HepG2 (cell line): ENCODE measurements around the gene NYAP2. TPM values are rescaled to one million over a fixed set of nuclear protein-coding genes. Genes with fewer than 3 reads are reported as not detected.
A peak's percentile ranks its signal among the peaks of the same experiment; 100 is the strongest.

Experiments used
- ARID3A ChIP-seq: IDR thresholded peaks from 2 replicates; pipeline ENCODE4 v1.6.1; 2012; ENCODE audit warnings: low read depth, low read length, improper control_type of control experiment
- ATAD3A ChIP-seq: sonication (generic); formaldehyde crosslinking; IDR thresholded peaks from 2 replicates; pipeline ENCODE4 v1.4.0; 2020; ENCODE audit warnings: missing genetic modification reagents
- FOSL1 ChIP-seq: sonication (generic); formaldehyde crosslinking; IDR thresholded peaks from 2 replicates; pipeline ENCODE4 v1.9.0; 2021; ENCODE audit warnings: missing genetic modification reagents, borderline replicate concordance
- GABPA ChIP-seq, 2 experiments: IDR thresholded peaks; 2 replicates each; pipeline ENCODE4 v1.6.1; 2011 to 2016; ENCODE audit warnings: low read depth in 2 of 2, low read length in 1 of 2, missing biosample characterization in 1 of 2, missing genetic modification characterization in 1 of 2
- GTF2F1 ChIP-seq: fragments of 150-350 bp; IDR thresholded peaks from 2 replicates; pipeline ENCODE4 v1.6.1; 2014; ENCODE audit warnings: low read length
- ISL2 ChIP-seq: sonication (generic); formaldehyde crosslinking; IDR thresholded peaks from 2 replicates; pipeline ENCODE4 v1.5.0; 2020; ENCODE audit warnings: missing genetic modification reagents
- KDM1A ChIP-seq: IDR thresholded peaks from 2 replicates; pipeline ENCODE4 v1.6.1; 2016; ENCODE audit warnings: missing compliant biosample characterization
- MAFF ChIP-seq: IDR thresholded peaks from 2 replicates; pipeline ENCODE4 v1.6.1; 2011; ENCODE audit warnings: low read depth, low read length, improper control_type of control experiment
- RAD21 ChIP-seq: fragments of 450-650 bp; formaldehyde crosslinking; IDR thresholded peaks from 2 replicates; pipeline ENCODE4 v1.5.0; 2020; ENCODE audit warnings: mild to moderate bottlenecking
- SMC3 ChIP-seq: IDR thresholded peaks from 2 replicates; pipeline ENCODE4 v1.6.1; 2011; ENCODE audit warnings: low read length, improper control_type of control experiment
- SOX13 ChIP-seq, 3 experiments: fragments of 450-650 bp in 1 of 3; sonication (generic) in 1 of 3; formaldehyde crosslinking in 1 of 3; IDR thresholded peaks in 2 of 3; conservative IDR thresholded peaks in 1 of 3; 2 replicates each; pipeline versions ENCODE4 v1.5.0 to v1.6.1; 2016 to 2020; ENCODE audit warnings: antibody characterized with exemption in 1 of 3, mild to moderate bottlenecking in 1 of 3, missing compliant biosample characterization in 1 of 3, missing genetic modification reagents in 1 of 3, moderate library complexity in 1 of 3
- TGIF2 ChIP-seq: IDR thresholded peaks from 2 replicates; pipeline ENCODE4 v1.6.1; 2016; ENCODE audit warnings: control low read depth, missing compliant biosample characterization
- ZNF138 ChIP-seq: sonication (generic); formaldehyde crosslinking; IDR thresholded peaks from 2 replicates; pipeline ENCODE4 v1.5.0; 2020; ENCODE audit warnings: mild to moderate bottlenecking, low read depth, missing genetic modification reagents
- ZNF724P ChIP-seq: sonication (generic); formaldehyde crosslinking; IDR thresholded peaks from 2 replicates; pipeline ENCODE4 v1.8.0; 2022; ENCODE audit warnings: missing genetic modification reagents, borderline replicate concordance
- ZNF766 ChIP-seq: sonication (generic); formaldehyde crosslinking; IDR thresholded peaks from 2 replicates; pipeline ENCODE4 v1.5.0; 2020; ENCODE audit warnings: missing genetic modification reagents, borderline replicate concordance
- ZNF816 ChIP-seq: sonication (generic); formaldehyde crosslinking; IDR thresholded peaks from 2 replicates; pipeline ENCODE4 v1.8.0; 2022; ENCODE audit warnings: missing genetic modification reagents, mild to moderate bottlenecking, borderline replicate concordance
- ZNF83 ChIP-seq: sonication (generic); formaldehyde crosslinking; IDR thresholded peaks from 2 replicates; pipeline ENCODE4 v1.4.0; 2020; ENCODE audit warnings: missing genetic modification reagents, mild to moderate bottlenecking, borderline replicate concordance
- polyA plus RNA-seq, 8 experiments: library from polyadenylated mRNA; depleted of rRNA in 3 of 8; stranded (reverse) in 7 of 8; unstranded in 1 of 8; fragments of >200 nt; fragmentation: Illumina TruSeq in 4 of 8; extraction: Trizol in 4 of 8; gene quantifications; 2 replicates each; pipeline versions ENCODE4 v1.2.1 to v1.2.3, GENCODE V29; 2011 to 2016; ENCODE audit warnings: low read depth in 4 of 8, missing spikeins in 1 of 8, mixed read lengths in 1 of 8; ENCODE audit not compliant: insufficient read depth in 1 of 8
- total RNA-seq, 5 experiments: library from RNA; depleted of rRNA; stranded (reverse); fragments of >200 nt; fragmentation: Illumina TruSeq; extraction: Trizol; gene quantifications; 2 replicates each; pipeline ENCODE4 v1.2.3, GENCODE V29; 2016; ENCODE audit warnings: low read depth in 1 of 5
- TF ChIP-seq, protein P1 (sequence below): IDR thresholded peaks from 2 replicates; pipeline ENCODE4 v1.4.0; 2020; ENCODE audit warnings: mild to moderate bottlenecking, missing genetic modification reagents
- TF ChIP-seq, protein P2 (sequence below): sonication (generic); formaldehyde crosslinking; IDR thresholded peaks from 2 replicates; pipeline ENCODE4 v1.4.0; 2020; ENCODE audit warnings: mild to moderate bottlenecking, missing genetic modification reagents

The NYAP2 gene
- total and polyA plus RNA-seq, 2 of the 13 experiments (the other 11 are each of a cell fraction or from before 2014, with no cell fraction given): not detected

- TF ChIP-seq, protein P1, sequence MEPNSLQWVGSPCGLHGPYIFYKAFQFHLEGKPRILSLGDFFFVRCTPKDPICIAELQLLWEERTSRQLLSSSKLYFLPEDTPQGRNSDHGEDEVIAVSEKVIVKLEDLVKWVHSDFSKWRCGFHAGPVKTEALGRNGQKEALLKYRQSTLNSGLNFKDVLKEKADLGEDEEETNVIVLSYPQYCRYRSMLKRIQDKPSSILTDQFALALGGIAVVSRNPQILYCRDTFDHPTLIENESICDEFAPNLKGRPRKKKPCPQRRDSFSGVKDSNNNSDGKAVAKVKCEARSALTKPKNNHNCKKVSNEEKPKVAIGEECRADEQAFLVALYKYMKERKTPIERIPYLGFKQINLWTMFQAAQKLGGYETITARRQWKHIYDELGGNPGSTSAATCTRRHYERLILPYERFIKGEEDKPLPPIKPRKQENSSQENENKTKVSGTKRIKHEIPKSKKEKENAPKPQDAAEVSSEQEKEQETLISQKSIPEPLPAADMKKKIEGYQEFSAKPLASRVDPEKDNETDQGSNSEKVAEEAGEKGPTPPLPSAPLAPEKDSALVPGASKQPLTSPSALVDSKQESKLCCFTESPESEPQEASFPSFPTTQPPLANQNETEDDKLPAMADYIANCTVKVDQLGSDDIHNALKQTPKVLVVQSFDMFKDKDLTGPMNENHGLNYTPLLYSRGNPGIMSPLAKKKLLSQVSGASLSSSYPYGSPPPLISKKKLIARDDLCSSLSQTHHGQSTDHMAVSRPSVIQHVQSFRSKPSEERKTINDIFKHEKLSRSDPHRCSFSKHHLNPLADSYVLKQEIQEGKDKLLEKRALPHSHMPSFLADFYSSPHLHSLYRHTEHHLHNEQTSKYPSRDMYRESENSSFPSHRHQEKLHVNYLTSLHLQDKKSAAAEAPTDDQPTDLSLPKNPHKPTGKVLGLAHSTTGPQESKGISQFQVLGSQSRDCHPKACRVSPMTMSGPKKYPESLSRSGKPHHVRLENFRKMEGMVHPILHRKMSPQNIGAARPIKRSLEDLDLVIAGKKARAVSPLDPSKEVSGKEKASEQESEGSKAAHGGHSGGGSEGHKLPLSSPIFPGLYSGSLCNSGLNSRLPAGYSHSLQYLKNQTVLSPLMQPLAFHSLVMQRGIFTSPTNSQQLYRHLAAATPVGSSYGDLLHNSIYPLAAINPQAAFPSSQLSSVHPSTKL (CRISPR knock-in tag): 0 out of 2 replicates have a peak, but pooled peaks have one; percentile 10
- TF ChIP-seq ARID3A (peak; percentile 62; the same call in 1 of the 2 replicates), ZNF766 (CRISPR knock-in tag) (no peak), RAD21 (CRISPR knock-in tag) (0 out of 2 replicates have a peak, but pooled peaks have one; percentile 31), ZNF83 (CRISPR knock-in tag) (no peak), SMC3 (peak; percentile 91), ZNF724P (CRISPR knock-in tag) (no peak), ZNF138 (no peak), ZNF816 (CRISPR knock-in tag) (no peak), GABPA (IDR thresholded peaks at IDR 0.05; ENCODE audit: low read depth, low read length) (no peak), GABPA (CRISPR knock-in tag; IDR thresholded peaks at IDR 0.05; ENCODE audit: low read depth) (no peak), ATAD3A (CRISPR knock-in tag) (no peak), ISL2 (CRISPR knock-in tag) (no peak), TGIF2 (no peak), GTF2F1 (no peak), KDM1A (CRISPR knock-in tag) (0 out of 2 replicates have a peak, but pooled peaks have one; percentile 45), FOSL1 (no peak), MAFF (no peak), SOX13 (IDR thresholded peaks at IDR 0.05) (no peak), SOX13 (CRISPR knock-in tag; conservative IDR thresholded peaks at IDR 0.05 in 1 of 2, IDR thresholded peaks at IDR 0.05 in 1 of 2) (no peak)
- TF ChIP-seq, protein P2, sequence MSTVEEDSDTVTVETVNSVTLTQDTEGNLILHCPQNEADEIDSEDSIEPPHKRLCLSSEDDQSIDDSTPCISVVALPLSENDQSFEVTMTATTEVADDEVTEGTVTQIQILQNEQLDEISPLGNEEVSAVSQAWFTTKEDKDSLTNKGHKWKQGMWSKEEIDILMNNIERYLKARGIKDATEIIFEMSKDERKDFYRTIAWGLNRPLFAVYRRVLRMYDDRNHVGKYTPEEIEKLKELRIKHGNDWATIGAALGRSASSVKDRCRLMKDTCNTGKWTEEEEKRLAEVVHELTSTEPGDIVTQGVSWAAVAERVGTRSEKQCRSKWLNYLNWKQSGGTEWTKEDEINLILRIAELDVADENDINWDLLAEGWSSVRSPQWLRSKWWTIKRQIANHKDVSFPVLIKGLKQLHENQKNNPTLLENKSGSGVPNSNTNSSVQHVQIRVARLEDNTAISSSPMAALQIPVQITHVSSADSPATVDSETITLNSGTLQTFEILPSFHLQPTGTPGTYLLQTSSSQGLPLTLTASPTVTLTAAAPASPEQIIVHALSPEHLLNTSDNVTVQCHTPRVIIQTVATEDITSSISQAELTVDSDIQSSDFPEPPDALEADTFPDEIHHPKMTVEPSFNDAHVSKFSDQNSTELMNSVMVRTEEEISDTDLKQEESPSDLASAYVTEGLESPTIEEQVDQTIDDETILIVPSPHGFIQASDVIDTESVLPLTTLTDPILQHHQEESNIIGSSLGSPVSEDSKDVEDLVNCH: no peak
Measured at GRCh38 chr2:225668606-225669266, 269.2 kb downstream of the NYAP2 start (continued).
